Stimulated activated CD8-positive, alpha-beta memory T cell treated with anti-CD3 and anti-CD28 coated beads, Interleukin-12 subunit alpha, Interleukin-12 subunit beta, amount 100 ng/mL, for 4 hours (primary cell): ENCODE measurements around the gene PTPRG.
"Not testable (repeated sequence)": the region's sequence is repeated elsewhere in the genome, so short reads cannot be mapped to it uniquely, and the experiment has no call there.

Source experiments
- DNase-seq: peaks from one replicate; pipeline ENCODE4 v3.0.0-alpha.2; 2020; ENCODE audit warnings: low read depth

The PTPRG gene

GRCh38 chr3:61686228-61686648, 124.9 kb downstream of the PTPRG start:
- DNase-seq = no peak

- DNase-seq = no peak
Measured at GRCh38 chr3:61687206-61687605, 125.8 kb downstream of the PTPRG start.

GRCh38 chr3:61687663-61688306, 126.4 kb downstream of the PTPRG start:
- no peak for DNase-seq

DNA sequence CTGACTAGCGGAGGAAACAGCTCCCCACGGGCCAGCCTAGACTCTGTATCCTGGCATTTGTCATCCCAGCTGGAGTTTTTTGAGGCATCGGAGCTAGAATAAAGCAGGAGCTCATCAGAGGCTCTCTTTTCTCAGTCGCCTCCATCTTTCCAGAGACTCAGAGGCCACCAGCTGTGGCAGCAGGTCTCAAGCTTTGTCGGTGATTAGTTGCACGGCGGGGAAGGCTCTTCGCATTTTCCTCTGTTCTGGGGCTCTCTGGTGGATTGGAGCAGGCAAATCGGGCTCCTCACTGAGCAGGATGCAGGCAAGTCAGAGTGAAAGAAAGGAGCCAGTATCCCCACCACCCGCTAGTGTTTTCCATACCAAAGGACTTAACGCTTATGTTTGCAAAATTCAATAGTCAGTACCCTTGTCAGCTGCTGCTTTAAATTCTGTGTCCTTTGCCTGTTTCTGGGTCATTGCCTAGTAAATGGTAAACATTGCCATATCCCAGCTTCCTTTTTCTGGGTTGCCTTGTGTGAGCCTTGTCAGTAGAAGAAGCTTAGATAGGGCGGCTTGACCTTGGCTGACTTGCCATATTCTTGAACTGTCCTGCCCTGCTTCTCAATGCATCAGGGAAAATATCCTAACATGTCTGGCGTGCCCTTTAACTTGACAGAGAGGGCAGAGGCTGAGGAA, 127.1 kb downstream of the PTPRG start:
- DNase-seq = no peak

DNA sequence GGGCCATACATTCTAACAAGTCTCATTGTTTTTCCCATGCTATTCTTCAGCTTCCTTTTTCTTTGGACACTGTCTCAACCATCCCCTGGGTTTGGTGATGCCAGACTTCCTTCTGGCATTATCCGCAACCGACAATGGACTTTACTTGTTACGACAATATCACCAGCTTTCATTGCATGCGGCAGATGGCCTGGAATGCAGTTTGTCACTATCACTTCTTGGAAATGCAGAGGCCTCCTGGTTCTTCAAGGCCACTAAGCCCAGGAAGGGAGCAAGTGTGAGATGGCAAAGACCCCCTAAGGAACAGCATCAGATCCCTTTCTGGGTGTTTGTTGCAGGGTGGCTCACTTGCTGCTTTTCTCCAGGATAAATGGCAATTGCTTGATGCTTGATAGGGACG, 128.6 kb downstream of the PTPRG start:
- DNase-seq = no peak

DNA sequence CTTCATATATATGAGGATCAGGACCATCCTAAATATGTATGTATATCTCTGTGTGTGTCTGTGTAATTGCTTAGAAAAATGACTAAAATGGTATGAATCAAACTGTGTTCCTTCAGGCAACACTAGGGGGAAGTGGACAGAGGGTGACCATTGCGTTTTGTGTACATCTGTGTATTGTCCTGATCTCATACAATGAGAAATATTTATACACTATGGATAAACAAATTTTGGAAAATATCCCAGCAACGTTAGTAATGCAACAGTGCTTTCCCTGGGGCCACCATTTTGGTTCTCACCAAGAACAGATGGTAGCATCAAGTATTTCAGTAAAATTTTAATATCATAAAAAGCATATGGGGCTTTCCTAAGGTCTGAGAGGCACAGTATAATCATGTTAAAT, 130.1 kb downstream of the PTPRG start:
- DNase-seq = no peak

DNA sequence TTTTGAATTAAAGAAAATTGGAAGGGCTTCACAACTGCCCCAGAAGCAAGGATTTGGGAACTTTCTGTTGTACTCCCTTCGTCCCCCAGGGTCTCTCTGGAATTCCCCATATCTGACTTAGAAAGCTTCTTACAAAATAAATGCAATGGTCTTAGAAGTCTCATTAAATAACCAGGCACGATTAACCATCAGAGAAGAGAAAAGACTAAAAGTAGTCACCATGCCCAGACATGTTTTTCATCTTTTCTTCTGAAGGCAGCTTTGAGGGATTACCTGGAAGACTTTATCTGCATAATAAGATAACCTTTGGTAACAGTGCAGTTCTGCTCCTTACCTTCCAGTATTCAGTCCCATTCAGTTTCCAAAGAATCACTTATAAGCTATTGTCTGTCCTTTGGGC, 135.9 kb downstream of the PTPRG start:
- DNase-seq = no peak

DNA sequence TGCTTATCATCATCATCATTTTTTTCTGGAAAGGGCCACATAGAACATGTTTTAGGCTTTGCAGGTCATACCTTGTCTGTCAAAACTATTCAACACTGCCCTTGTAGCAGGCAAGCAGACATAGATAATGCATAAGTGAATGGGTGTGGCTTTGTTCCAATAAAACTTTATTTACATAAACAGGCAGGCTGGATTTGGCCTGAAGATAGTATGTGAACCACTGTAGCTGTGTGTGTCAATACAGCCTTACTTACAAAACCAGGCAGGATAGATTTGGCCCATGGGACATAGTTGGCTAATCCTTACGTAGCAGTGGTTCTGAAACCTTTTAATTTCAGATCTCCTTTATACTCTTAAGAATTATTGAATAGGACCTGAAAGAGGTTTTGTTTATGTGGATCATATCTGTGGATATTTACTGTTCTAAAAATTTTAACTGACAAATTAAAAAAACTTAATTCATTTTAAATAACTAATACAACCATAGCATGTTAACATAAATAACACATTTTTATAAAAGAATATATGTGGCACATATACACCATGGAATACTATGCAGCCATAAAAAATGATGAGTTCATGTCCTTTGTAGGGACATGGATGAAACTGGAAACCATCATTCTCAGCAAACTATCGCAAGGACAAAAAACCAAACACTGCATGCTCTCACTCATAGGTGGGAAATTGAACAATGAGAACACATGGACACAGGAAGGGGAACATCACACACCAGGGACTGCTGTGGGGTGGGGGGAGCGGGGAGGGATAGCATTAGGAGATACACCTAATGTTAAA, 137.1 kb downstream of the PTPRG start:
- not testable (repeated sequence) for DNase-seq

DNA sequence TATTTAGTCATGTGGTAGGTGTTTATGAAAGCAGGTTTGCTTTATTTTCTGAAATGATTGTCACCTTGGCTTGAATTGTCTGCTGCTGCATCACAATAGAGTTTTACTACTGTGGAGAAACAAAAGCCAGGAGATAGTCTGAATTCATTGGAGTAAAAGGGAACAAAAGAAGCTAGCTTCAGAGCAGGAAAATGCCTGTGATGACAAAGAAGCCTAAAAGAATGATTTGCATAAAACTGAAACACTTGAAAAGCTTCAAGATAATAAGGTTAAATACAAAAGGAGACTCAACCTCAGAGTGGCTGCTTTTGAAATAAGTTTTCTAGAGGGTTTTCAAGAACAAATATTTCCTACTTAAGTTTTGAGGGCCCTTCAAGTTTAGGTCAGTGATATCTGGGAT, 138.3 kb downstream of the PTPRG start:
- DNase-seq = no peak

GRCh38 chr3:61701011-61701410, 139.6 kb downstream of the PTPRG start:
- DNase-seq = no peak

DNA sequence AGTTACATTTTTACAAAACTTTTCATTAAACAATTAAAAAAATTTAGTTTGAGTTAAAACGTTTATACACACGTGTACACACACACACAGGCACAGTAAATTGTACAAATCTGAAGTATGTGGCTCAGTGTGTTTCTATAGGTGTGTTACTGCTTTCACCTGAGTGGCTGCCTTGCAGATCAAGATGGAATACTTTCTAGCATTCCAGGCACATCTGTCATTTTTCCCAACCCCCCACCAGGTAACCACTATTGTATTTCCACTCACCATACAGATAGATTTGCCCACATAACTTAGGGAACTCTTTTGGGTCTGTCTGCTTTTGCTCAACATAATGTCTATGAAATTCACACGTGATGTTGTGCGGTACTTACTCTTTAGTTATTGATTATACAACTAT, 141.1 kb downstream of the PTPRG start:
- no peak for DNase-seq

- no peak for DNase-seq
Measured at GRCh38 chr3:61704807-61705206, 143.4 kb downstream of the PTPRG start.

GRCh38 chr3:61707492-61707891, 146.1 kb downstream of the PTPRG start:
- DNase-seq = no peak

DNA sequence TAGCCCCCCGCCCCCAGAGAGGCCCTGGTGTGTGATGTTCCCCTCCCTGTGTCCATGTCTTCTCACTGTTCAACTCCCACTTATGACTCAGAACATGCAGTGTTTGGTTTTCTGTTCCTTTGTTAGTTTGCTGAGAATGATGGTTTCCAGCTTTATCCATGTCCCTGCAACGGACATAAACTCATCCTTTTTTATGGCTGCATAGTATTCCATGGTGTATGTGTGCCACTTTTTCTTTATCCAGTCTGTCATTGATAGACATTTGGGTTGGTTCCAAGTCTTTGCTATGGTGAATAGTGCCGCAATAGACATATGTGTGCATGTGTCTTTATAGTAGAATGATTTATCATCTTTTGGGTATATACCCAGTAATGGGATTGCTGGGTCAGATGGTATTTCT, 149.5 kb downstream of the PTPRG start:
- DNase-seq = not testable (repeated sequence)

GRCh38 chr3:61714225-61714624, 152.9 kb downstream of the PTPRG start:
- no peak for DNase-seq

- no peak for DNase-seq
Measured at GRCh38 chr3:61715886-61716527, 154.6 kb downstream of the PTPRG start.

- not testable (repeated sequence) for DNase-seq
Measured at GRCh38 chr3:61716693-61717092, 155.3 kb downstream of the PTPRG start.

- no peak for DNase-seq
Measured at GRCh38 chr3:61718565-61718964, 157.2 kb downstream of the PTPRG start.

GRCh38 chr3:61719278-61719977, 158.1 kb downstream of the PTPRG start:
- no peak for DNase-seq

DNA sequence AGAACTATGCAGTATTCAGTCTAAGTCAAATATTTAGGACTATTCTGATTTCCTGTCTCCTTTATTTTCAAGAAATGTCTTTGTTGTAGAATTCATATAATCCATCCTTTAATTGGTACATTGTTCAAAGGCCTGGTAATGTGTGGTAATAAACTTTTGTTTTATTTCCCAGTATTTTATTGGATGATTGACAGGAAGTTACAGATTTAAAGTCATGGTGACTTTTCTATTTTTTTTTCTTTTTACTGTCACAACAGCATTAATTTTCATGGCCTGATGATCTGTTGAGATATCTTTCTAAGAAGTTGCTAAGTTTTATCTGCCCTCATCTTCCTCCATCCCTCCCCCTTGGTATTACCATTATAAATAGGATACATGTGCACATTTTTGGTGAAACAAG, 161.7 kb downstream of the PTPRG start:
- no peak for DNase-seq

GRCh38 chr3:61724183-61724582, 162.8 kb downstream of the PTPRG start:
- DNase-seq = no peak

- DNase-seq = no peak
Measured at GRCh38 chr3:61724801-61725200, 163.4 kb downstream of the PTPRG start.
